Lower leg skin (tissue), 4 donors: Measurements from ENCODE around the gene GGACT. TPM values are rescaled to one million over a fixed set of nuclear protein-coding genes. Genes with fewer than 3 reads are reported as not detected.
"Not testable (repeated sequence)": the region's sequence is repeated elsewhere in the genome, so short reads cannot be mapped to it uniquely, and the experiment has no call there.

Source experiments
- DNase-seq, 2 donors: peaks; one replicate each; pipeline ENCODE4 v3.0.0-alpha.2; 2019; ENCODE audit warnings: low spot score in 2 of 2
- H3K4me3 ChIP-seq: fragments of 200-600 bp; sonication (generic); 2 replicates; pipeline ENCODE4 v1.5.1; 2017; ENCODE audit warnings: mild to moderate bottlenecking, low read depth; ENCODE audit not compliant: poor library complexity, severe bottlenecking
- POLR2A ChIP-seq, 2 donors: fragments of 450-650 bp; IDR thresholded peaks; one replicate each; pipeline ENCODE4 v1.6.1; 2016 to 2017; ENCODE audit warnings: antibody characterized with exemption in 2 of 2, mild to moderate bottlenecking in 1 of 2, moderate library complexity in 1 of 2
- WGBS, 2 donors: methylation state at CpG; one replicate each; pipeline ENCODE4 v1.1.5; 2018; 5-methylcytosine and 5-hydroxymethylcytosine counted together
- intact Hi-C: fragments of 100-400 bp; cut with DNase I; formaldehyde crosslinking; loops from one replicate; pipeline ENCODE4 v1.15.0; 2023; ENCODE audit warnings: low total_unique reads
- total RNA-seq, 4 donors: library from RNA; depleted of rRNA; stranded (reverse); fragments of >200 nt; gene quantifications; one replicate each; pipeline ENCODE4 v1.1.0, GENCODE V29; 2016
- TF ChIP-seq, protein P1 (sequence below), 3 donors: fragments of 450-650 bp; IDR thresholded peaks; one replicate each; pipeline ENCODE4 v1.5.1; 2016; ENCODE audit warnings: antibody characterized with exemption in 3 of 3, mild to moderate bottlenecking in 3 of 3, moderate library complexity in 2 of 3

The GGACT gene
- total RNA-seq, 4 donors from 2014 or later: 1.5 to 3.6 (median 2.6) TPM

DNA sequence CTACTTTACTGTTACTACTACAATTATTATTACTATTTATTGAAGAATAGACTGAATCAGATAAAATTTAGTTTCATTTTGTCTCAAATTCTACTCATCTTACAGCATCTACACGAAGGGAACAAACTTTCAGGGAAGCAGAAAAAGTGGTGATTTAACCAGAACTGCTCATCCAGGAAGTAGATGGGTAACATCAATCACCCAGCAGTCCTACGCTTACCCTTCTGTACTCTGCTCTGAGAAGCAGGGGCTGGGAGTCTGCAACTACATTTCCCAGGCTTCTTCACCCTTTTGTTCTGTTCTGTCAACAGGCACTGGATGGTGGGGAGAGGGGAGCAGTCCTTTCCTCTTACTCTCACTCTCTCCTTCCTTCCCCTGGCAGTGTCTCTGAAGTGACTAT lies 31.4 kb upstream of the GGACT start:
- intact Hi-C loops: no loop called here

DNA sequence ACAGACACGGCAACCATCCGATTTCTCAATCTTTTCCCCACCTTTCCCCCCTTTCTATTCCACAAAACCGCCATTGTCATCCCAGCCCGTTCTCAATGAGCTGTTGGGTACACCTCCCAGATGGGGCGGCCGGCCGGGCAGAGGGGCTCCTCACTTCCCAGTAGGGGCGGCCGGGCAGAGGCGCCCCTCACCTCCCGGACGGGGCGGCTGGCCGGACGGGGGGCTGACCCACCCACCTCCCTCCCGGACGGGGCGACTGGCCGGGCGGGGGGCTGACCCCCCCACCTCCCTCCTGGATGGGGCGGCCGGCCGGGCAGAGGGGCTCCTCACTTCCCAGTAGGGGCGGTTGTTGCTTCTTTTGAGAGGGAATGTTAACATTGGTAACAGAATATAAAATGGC lies 30.3 kb upstream of the GGACT start:
- DNase-seq, intact Hi-C loops, H3K4me3 ChIP-seq: not testable (repeated sequence)
- WGBS, 2 donors: 93 to 97% methylated on average over 16 to 19 of the region's 24 CpGs

More for the DNA sequence above, 31.4 kb upstream of the GGACT start:
- 88 to 91% methylated on average over 2 of the region's 2 CpGs for WGBS, 2 donors
- DNase-seq: no peak
- TF ChIP-seq, protein P1, sequence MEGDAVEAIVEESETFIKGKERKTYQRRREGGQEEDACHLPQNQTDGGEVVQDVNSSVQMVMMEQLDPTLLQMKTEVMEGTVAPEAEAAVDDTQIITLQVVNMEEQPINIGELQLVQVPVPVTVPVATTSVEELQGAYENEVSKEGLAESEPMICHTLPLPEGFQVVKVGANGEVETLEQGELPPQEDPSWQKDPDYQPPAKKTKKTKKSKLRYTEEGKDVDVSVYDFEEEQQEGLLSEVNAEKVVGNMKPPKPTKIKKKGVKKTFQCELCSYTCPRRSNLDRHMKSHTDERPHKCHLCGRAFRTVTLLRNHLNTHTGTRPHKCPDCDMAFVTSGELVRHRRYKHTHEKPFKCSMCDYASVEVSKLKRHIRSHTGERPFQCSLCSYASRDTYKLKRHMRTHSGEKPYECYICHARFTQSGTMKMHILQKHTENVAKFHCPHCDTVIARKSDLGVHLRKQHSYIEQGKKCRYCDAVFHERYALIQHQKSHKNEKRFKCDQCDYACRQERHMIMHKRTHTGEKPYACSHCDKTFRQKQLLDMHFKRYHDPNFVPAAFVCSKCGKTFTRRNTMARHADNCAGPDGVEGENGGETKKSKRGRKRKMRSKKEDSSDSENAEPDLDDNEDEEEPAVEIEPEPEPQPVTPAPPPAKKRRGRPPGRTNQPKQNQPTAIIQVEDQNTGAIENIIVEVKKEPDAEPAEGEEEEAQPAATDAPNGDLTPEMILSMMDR (IDR thresholded peaks at IDR 0.05): no peak
- TF ChIP-seq POLR2A (IDR thresholded peaks at IDR 0.05): no peak
- no peak overlapping the region for H3K4me3 ChIP-seq

DNA sequence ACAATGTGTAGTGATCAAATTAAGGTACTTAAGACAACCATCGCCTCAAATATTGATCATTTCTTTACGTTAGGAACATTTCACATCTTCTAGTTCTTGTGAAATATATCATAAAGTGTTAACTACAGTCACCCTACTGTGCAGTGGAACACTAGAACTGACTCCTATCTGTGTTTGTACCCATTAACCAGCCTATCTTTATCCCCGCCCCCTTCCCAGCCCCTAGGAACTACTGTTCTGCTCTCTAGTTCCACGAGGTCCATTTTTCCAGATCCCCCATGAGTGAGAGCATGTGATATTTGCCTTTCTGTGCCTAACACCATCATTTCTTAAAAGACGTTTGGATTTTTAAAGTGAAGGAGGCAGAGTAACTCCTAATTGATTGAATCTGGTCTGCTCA lies 24.4 kb upstream of the GGACT start:
- WGBS, 2 donors: 83% methylated on average over 5 of the region's 5 CpGs
- no peak for DNase-seq
- intact Hi-C loops: no loop called here
- no peak for TF ChIP-seq POLR2A (IDR thresholded peaks at IDR 0.05)
- TF ChIP-seq, protein P1 (IDR thresholded peaks at IDR 0.05): no peak
- no peak overlapping the region for H3K4me3 ChIP-seq

DNA sequence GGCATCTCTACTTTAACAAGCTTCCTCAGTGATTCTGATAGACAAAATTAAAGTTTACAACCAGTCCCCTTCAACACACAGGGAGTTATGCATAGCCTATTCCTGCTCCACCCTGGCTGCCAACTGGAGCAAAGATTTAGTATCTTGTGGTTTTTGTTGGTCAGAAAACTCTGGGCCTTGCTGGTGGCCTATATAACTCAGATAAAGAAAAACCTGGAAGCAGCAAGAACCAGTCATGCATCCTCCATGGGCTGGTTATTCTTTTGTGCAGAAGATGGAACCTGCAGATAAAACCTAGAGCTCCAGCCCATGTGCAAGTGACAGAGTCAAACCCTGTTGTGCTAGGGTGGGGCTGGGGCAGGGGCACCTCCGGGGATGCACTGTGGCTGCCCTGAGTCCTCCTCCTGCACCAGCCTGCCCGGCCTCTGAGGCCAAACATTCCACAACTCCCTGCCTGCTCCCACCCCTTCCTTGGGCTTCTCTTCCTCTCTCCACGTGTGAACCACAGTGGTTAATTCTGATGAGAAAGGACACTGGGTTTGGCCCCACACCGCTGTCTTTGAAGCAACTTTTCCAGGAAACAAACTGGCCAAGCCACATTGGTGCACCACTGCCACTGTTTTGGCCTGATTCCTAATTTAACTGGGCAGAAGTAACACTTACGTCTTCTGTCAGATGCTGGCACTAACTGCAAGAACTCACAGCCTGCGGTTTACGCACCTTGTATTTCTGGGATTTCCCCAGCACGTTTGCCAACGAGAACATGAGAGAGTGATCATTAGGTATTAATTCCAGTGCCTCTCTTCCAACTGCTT lies 23.3 kb upstream of the GGACT start:
- 33 to 41% methylated on average over 9 of the region's 9 CpGs for WGBS, 2 donors
- TF ChIP-seq, protein P1 (IDR thresholded peaks at IDR 0.05): no peak
- no peak for TF ChIP-seq POLR2A (IDR thresholded peaks at IDR 0.05)
- intact Hi-C loops: no loop called here
- peak in 1 of 2 donors; percentile 22 for DNase-seq
- no peak overlapping the region for H3K4me3 ChIP-seq

DNA sequence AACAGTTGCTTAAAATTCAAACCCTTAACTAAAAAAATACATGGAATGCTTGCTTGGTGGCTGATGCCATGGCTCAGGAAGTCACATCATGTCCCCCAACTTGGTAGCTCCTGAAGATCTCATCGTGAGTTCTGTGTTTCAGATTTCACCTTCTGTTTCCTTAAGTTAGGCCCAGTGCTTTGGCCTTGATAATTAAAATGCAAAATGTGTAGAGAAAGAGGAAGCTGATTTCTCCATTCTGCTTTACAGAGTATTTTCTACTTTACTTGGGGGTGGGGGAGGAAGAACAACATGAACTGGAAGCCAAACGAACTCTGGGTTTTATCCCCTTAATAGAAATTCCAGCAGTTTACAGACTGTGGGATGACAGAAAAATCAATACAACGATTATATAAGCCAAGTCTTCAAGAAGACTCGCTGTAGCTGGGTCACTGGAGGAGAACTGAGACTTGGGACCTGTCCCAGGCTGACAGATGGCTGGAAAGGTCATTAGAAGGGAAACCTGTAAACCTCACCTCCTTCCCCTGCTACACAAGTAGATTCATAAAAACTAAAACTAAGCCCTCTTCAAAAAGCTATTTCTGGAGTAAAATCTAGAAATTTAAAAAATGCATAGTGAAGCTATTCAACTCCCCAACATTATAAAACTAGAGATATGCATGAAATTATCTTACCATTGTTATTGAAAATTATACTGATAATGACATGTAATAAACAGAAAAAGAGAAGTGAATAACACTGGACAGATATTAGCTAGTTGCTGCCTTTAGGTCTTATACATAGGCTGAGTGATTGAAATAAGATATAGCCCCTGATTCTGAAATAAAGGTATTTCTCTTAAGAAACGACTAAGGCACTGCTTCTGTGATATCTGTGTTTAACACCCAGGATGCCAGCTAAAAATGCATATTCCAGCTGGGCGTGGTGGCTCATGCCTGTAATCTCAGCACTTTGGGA lies 22.1 kb upstream of the GGACT start:
- no peak for TF ChIP-seq POLR2A (IDR thresholded peaks at IDR 0.05)
- TF ChIP-seq, protein P1 (IDR thresholded peaks at IDR 0.05): no peak
- intact Hi-C loops: no loop called here
- no peak overlapping the region for H3K4me3 ChIP-seq
- WGBS, 2 donors: 65 to 79% methylated on average over 6 of the region's 6 CpGs
- DNase-seq: no peak

DNA sequence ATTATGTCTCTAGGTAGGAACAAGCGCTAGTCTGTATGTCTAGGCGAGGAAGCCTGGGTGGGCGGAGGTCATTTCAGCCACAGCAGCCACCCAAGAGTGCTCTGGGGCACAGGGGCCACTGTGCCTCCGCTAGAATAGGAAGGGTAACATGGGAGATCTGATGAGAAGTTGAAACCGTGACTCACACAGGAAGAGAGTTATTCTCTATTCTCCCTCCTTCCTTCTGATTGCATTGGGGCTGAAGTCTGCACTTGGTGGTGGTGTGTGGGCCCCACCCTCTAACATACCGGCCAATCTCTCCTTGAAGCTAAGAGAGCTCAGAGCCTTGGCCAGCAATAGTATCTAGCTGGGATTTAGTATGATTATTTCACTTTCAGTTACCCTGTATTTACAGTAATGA lies 20.3 kb upstream of the GGACT start:
- no peak for TF ChIP-seq POLR2A (IDR thresholded peaks at IDR 0.05)
- TF ChIP-seq, protein P1 (IDR thresholded peaks at IDR 0.05): no peak
- intact Hi-C loops: no loop called here
- 79 to 82% methylated on average over 6 of the region's 6 CpGs for WGBS, 2 donors
- DNase-seq: no peak
- H3K4me3 ChIP-seq: no peak overlapping the region
